Effector CD4-positive, alpha-beta T cell (primary cell): ENCODE measurements around the gene GTPBP1.

Source experiments
- DNase-seq: peaks from one replicate; pipeline ENCODE4 v3.0.0-alpha.2; 2020

Gene GTPBP1

GRCh38 chr22:38727530-38728451 lies 22.0 kb downstream of the GTPBP1 start:
- DNase-seq = no peak

- no peak for DNase-seq
Measured at GRCh38 chr22:38728871-38729796, 23.4 kb downstream of the GTPBP1 start.

GRCh38 chr22:38729946-38730345 lies 24.2 kb downstream of the GTPBP1 start:
- DNase-seq = no peak

- DNase-seq = no peak
Measured at GRCh38 chr22:38730411-38730871, 24.7 kb downstream of the GTPBP1 start.

GRCh38 chr22:38731703-38732161 lies 26.0 kb downstream of the GTPBP1 start:
- no peak for DNase-seq

GRCh38 chr22:38732251-38732815 lies 26.6 kb downstream of the GTPBP1 start:
- DNase-seq = no peak

- peak; percentile 41 for DNase-seq
Measured at GRCh38 chr22:38733329-38733723, 27.6 kb downstream of the GTPBP1 start.

- DNase-seq = no peak
Measured at GRCh38 chr22:38733724-38734381, 28.1 kb downstream of the GTPBP1 start.

- DNase-seq = no peak
Measured at GRCh38 chr22:38734421-38735100, 28.8 kb downstream of the GTPBP1 start.

GRCh38 chr22:38735126-38735464 lies 29.4 kb downstream of the GTPBP1 start:
- DNase-seq = no peak

- DNase-seq = no peak
Measured at GRCh38 chr22:38735465-38736256, 29.9 kb downstream of the GTPBP1 start.

GRCh38 chr22:38736257-38736570 lies 30.5 kb downstream of the GTPBP1 start:
- DNase-seq = no peak

- DNase-seq = no peak
Measured at GRCh38 chr22:38737302-38738060, 31.7 kb downstream of the GTPBP1 start.

GRCh38 chr22:38738475-38739070 lies 32.8 kb downstream of the GTPBP1 start:
- DNase-seq = no peak

- DNase-seq = no peak
Measured at GRCh38 chr22:38739300-38740055, 33.7 kb downstream of the GTPBP1 start.

GRCh38 chr22:38740116-38740723 lies 34.5 kb downstream of the GTPBP1 start:
- DNase-seq = no peak

- DNase-seq = no peak
Measured at GRCh38 chr22:38740754-38741153, 35.0 kb downstream of the GTPBP1 start.

GRCh38 chr22:38741166-38741565 lies 35.4 kb downstream of the GTPBP1 start:
- DNase-seq = no peak

GRCh38 chr22:38741576-38741975 lies 35.8 kb downstream of the GTPBP1 start:
- DNase-seq = no peak
